Activated CD4-positive, alpha-beta T cell treated with anti-CD3 and anti-CD28 coated beads, Interleukin-2, Interleukin-6, amounts not matched to agents 100 ng/mL and 50 ng/mL, durations not matched to agents 16 hours and 8 hours (primary cell): ENCODE data around the gene VOPP1.

ENCODE experiments used
- DNase-seq: peaks from one replicate; pipeline ENCODE4 v3.0.0-alpha.2; 2020

The VOPP1 gene

DNA sequence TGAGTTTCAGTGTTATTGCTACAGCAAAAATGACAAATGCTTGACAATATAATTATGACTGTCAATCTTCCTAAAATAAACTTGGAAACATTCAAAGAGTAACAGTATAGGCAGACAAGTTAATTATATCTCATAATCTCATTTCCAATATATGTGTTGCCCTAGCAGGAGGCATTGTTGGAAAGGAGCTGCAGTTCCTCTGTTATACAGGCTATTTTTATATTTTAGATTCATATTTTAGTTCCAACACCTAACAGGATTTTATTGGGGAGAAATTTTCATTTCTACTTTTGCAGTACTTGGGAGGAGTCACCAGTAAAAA, 19.3 kb downstream of the VOPP1 start:
- no peak for DNase-seq

DNA sequence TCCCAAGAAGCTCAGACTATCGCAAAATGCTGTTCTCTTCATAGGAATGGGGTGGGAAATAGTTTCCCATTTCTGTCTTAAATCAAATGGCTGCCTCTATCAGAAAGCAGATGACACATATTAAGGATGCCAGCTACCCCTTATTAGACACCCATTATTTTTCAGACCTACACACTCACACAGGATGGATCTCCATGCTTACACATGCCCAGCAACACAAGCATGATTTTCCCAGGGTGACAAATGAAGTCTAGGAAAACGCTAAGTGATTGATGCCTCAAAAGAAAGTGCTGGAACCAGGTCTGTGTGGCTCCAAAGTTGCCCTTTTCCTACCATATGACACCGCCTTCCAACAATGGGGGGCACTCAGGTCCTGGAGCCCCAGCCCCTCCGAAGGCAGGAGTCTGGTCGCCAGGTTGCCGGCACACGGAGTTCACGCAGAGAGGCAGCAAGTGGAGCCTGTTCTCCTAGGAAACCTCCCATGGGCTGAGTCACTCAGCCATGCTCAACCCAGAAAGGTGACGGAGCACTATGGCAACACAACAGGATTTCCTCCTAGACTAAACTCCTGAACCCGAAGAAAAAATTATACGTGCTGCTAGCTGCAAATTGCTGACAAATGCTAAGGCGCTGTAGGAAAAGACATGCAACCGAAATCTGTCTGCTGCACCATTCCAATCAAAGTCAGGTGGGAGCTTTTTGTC, 19.8 kb downstream of the VOPP1 start:
- no peak for DNase-seq

DNA sequence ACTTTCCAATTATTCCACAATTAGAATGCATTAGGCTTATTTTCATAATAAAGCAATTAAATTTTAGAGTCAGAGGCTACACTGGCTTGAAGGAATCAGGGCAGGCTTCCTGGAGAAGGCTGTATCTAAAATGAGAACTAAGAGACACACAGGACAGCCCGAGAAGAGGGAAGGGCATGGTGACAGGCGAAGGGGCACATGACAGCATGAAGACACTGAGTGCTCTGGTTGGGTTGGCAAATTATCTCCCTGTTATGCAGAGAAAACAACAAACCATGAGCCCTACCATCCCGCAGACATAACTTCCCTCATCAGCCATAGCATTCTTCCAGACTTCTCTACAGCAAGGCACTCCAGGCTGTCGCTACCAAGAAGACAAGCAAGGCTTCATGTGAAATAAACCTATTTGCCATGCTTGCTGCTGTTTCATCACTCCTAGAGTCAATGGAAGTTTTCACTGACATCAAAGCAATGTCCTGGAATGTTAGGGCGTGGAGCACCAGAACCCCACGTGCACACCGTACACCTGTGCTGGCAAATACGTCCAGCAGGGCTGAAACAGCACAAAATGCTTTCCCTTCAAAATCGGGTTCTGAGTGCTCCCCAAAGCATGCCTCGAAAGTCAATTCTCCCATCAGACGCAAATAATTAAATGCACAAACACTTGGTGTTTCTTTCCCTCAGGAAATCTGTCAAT, 21.3 kb downstream of the VOPP1 start:
- no peak for DNase-seq

DNA sequence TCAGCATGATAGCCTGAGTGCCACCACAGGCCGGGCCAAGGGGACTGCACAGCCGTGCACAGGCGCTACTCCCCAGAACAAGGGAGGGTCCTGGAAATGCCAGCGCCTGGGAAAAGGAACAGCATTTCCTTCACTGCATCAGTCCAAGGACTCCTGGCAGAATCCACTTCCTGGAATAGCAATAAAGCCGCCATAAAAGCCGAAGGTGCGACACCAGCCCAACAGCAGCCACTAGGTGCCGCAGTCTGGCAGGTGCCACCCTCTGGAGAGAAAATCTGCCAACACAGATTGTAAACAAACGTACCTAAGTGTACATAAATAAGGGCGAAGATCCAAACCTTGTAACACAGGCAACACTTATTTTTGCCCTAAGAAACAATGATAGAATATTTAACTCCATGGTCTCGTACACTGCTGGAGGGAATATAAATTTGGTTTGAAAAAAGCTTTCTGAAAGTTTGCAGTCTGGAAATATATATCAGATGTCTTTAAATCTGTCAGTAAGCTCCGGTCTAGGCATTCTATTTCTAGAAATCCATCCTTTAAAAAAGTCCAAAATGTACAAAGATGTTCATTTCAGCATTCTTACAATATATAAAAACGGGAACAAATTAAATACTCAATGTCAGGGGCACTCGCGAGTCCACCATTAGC, 22.2 kb downstream of the VOPP1 start:
- no peak for DNase-seq

DNA sequence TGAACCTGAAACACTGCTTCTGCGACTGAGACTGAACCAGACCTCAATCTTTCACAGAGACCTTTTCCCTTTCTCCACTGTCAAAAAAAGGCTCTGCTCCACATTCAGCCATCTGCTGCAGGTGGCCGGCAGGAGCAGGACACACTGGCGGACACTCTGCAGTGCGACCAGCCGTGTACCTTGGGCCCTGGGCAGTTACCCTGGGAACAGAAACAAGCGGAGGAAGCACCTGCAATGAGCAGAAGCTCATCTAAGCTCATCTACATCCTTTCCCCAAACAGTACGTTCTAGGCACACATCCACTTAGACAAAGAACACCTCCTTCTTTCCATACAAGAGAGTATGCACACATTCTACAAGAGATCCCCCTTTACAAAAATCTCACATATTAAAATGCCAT, 22.8 kb downstream of the VOPP1 start:
- no peak for DNase-seq

DNA sequence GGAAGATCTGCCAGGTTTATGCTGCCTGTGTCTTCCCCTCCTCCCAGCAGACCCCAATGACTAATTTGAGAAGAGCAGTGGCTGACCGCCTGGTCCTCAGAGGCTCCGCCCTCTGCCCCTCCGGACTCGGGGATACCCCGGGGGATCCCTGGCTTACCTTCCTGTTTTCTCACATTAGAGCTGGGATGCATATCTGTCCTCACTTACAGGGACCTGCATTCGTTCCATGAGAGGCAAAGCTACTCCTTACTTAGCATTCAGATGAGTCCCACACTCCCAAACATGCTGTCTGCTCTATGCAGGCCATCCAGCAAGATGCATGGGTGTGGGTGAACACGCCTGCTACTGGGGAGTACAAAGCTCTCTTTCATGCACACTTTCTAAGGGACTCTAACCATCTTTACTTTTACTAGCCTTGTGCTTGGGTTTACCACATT, 24.0 kb downstream of the VOPP1 start:
- DNase-seq = no peak

DNA sequence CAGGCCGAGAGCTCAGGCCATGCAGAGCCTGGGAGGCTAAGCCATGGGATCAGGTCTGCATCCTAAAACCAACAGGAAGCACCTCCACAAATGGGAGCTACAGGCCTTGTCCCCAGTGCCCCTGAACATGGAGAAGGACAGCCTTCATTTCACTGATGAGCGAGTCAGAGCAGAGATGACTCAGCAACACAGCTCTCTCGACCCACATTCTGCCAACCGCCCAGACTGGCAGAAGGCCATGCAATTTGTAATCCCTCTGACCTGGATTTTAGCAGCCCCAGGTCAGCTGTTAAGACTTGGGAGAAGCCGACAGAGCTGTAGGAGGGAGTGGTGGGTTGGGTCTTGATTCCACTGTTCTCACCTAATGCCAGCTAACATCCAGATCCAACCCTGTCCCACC, 25.5 kb downstream of the VOPP1 start:
- DNase-seq = peak; percentile 79

DNA sequence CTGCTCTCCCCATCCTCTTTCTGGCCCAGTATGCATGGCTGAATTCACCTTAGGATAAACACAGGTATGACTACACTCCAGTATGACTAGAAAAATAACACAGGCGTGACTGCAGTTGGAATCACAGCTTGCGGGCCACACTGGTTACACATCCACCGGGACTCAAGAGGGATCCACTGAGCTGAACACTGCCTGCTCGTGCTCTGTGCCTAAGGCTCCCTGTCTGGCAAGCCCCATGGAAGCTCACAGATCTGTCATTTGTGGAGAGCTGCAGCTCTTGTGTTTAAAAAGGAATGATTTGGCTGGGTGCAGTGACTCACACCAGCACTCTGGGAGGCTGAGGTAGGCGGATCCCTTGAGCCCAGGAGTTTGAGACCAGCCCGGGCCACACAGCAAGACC, 26.8 kb downstream of the VOPP1 start:
- no peak for DNase-seq

DNA sequence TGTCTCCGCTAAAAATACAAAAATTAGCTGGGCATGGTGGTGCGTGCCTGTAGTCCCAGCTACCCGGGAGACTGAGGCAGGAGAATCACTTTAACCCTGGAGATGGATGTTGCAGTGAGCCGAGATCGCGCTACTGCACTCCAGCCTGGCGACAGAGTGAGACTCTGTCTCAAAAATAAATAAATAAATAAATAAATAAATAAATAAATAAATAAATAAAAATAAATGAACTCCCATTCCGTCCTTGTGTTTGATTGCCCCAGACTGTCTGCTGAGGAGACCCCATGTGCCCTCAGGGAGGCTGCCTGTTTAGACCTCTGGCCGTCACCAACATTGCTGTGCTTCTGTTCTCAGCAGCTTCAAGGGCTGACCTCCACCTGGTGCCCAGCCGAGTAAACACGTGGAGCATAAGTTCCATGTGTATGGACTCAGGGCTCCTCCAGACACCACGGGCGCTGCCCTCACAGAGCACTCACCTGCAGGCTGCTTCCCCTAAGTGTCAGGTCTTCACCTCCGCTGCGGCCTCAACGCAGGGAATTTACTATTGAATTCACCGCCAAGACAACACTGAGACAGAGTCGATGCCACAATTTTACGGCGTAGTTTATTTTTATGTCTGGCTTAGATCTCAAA, 32.0 kb downstream of the VOPP1 start:
- no peak for DNase-seq

DNA sequence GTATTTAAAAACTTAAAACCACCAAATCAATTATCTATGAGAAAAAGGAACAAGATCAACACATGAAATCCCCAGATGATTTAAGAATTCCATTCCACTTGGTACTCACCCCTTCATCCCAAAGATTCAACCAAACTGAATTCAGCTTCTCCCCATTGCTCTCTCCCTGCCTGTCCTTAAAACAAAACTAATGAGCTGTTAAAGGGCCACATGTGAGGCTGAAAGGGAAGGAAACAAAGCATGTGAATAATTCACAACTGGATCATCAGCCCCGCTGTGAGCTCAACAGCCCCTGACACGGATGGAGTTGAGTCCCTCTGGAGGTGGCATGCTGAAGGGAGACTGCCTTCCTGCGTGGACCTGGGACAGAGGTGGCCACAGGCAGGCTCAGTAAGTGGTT, 32.9 kb downstream of the VOPP1 start:
- DNase-seq = no peak

DNA sequence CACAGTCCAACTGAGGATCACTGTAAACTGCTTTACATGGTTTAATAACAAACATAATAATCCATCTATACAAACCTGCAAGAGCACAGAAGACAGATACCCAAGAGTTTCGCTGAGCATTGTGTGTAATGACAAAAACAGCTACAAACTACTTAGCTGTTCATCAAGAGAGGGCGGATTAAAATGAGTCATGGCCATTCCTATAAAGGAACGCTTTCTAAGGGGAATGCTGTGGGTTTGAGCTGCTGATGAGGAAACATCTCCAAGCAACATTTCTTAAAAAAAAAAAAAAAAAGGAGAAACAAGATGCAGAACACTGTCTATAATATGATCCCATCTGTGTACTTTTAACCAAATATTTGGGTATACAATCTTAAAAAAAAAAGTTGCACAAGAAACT, 33.8 kb downstream of the VOPP1 start:
- DNase-seq = no peak

DNA sequence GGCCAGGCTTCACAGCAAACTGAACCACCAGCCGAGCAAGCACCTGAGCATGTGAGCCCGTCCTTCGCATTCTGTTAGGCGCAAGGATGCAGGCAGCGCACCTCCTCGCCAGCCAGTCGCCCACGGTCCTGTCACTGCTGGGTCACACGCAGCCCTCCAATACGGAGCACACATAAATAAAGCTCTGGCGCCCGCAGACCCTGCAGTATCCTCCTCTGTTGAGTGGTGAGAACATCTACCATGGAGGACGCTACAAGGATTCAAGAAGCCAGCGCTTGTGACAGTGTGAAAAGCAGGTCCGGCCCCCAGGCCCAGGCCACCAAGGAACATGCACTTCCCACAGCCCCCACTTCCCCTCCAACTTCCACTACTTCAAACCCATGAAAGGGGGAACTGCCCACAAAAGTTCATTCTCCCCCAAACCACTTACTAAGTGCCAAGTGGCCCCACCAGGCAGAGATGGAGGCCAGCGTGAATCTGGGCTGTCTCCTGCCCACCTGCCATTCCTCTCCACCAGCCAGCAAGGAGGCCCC, 34.8 kb downstream of the VOPP1 start:
- DNase-seq = no peak

DNA sequence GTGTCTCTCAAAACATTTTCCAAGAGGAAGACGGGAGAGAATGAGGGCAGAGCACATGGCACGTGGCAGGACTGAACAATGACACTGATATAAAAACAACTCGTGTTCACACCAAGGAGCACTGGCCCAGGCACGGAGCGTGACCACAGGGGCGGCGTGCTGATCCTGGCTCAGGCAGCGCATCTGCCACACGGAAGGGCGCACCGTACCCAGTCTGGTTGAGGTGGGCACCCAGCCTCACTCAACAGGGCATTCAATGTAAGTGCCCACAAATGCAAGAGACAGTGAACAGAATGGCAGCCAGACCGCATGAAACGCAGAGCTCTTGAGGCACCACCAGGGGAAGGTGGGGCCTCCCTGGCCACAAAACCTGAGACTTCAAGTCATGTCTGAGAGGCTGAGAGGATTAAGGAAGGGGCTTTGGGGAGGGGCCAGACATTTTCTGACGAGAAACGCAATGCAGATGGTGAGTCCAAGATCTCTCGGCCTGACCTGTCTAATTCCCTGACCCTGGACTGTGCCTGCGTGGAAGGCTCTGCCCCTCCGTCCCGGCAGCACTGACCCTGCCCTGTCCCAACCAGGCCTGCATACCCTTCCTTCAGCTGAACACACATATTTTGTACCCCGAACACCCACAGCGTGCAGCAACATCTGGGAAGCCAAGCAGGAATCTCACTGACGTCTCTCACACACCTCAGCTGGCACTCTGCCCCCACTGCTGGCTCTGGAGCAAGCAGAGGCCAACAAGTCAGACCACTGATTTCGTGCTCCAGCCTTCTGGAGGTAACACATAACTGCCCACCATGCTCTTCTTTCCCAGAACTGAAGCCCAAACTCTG, 35.5 kb downstream of the VOPP1 start:
- DNase-seq = no peak

DNA sequence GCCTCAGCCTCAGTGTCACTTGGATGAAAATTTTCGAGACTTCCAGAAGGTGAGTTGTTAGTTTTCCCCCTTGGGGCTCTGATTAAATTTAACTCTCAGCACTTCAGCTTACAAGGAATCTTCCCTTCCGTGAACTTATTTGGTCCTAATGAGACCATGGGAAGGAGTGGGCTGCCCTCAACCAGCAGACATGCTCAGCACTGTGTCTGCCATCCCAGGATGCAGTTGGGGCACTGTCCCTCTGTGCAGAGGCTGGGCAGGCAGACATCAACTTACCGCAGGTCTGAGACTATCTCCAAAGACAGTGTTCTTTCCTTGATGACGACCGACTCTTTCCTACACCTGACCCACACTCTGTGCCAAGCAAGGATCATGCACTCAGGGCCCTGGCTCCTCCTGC, 36.7 kb downstream of the VOPP1 start:
- no peak for DNase-seq

DNA sequence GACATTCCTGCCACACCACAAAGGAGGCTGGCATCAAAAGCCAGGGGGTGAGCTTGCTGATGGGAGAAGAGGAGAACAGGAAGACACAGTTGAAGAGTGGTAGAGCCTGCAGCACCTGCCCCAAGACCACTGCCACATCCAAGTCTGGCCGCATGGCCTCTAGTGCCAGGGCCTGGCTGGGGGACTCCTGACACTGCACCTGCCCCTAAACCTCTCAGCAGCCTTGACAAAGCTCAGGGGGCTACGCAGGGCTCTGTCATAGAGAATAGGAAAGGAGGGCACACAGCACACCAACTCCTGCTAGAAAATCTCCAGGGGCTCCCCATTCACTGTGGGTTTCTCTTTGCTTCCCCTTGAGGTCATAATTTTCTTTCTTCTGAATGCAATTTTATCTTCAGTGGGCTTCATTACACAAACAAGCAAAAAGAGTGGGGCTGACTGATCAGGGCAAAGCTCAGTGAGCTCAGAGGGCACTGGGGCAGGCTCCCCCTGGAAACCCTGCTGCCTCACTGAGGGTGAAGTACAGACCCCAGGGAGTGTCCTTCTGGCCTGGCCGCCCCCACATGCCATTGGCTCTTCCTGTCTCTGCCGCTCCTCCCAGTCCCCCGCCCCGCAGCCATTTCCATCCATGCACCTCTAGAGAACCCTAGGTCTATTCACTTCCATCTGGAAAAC, 37.2 kb downstream of the VOPP1 start:
- DNase-seq = no peak

DNA sequence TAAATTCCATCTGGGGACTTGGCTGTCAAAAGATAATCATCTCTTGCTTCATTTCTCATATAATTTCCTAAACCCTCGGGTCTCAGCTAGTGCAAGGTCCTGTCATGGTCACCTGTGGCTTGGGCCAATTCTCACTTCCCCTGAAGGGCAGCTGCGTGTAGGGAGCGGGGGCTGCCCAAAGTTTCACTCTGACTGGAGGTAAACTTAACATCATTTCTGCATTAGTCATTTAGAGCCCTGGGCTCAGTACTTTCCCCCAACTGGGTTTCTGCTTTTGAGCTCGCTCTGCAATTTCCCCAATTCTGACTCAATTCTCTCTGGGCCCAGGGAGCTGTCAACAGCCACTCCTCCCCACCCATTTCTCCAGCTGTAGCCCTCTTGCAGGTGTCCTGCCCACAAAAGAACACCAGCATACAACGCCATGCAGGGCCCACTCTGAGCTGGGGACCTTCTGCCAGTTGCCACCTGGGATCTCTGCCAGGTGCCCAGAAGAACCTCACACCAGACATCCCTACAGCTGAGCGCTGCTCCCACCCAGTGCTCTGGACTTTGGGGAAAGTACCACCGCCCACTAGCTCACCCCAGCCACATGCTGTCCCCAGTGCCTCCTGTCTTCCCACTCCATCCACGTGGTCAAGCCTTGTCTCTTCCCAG, 37.9 kb downstream of the VOPP1 start:
- peak; percentile 97 for DNase-seq

DNA sequence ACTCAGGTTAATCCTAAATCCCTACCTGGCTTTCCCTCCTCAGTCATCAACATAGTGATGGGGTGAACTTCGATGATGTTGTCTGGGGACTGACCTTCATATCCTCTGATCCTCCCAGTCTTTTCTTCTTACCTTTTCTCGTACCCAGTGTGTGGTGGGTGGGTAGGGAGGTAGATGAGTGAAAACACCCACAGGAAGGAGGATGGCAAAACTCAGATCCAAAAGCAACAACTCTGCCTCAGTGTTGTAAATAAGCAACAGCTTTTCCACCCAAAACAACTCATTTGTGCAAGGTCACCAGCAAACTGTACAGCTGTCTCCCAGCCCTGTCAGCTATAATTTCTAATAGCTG, 38.6 kb downstream of the VOPP1 start:
- peak; percentile 66 for DNase-seq

DNA sequence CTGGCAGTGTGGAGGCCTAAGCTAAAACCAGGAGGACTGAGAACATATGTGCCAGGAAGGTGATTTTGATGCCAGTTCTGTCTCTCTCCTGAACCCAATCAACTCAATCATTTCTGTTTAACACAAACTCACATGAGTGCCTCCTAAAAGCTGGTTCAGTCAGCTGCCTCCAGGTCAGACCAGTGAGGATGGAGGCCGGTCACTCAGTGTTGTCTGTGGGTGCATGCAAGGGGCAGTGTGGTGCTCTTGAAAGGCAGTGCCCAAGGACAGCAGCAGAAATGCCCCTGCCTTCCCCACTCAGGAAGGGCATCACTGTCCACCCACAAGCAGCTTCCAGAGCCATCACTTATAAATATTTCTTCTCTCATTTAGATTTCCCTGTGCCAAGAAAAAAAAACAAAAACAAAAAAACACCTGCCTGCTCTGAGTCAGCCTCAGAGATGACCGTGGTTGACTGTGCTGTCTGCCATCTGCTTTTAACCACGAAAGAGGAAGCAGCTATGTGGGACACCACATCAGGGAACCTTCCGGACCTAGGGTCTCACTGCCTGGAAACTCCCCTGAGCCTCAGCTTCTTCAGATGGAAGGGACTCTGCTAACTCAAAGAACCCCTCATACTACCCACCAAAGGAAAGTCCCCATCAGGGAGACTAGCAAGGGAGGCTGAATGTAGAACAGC, 39.1 kb downstream of the VOPP1 start:
- peak; percentile 92 for DNase-seq

DNA sequence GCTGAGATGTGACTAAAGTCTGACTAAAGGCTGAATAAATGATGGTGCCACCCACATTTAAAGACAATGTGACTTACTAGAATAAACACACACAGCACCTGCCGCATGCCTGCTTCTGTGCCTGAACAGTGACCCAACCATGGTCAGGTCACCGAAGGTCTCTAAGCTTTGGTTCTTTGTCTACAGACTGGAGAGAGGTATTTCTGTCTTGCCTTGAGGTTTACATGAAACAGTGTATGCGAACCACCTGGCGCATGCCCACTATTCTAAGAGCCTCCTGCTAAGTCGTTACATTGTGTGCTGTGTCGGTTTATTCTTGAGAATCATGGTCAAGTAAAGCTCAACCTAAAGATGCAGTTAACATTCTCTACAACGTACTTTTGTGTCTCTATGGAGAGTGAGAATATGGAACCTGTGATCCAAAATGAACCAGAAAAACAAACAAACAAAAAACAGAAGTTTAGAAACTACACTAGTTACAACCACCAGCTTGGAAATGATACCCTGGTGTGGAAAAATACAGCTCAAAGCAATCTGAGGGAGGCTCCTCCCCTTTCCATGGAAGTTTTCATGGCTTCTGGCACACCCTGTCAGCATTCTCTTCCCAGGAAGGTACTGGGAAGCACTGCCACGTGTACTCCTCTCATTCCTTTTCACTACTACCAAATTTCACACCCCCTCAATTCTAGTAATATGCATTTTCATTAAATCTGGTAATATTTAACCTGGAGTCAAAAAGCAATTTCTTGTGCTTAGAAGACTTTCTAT, 40.0 kb downstream of the VOPP1 start:
- DNase-seq = no peak

DNA sequence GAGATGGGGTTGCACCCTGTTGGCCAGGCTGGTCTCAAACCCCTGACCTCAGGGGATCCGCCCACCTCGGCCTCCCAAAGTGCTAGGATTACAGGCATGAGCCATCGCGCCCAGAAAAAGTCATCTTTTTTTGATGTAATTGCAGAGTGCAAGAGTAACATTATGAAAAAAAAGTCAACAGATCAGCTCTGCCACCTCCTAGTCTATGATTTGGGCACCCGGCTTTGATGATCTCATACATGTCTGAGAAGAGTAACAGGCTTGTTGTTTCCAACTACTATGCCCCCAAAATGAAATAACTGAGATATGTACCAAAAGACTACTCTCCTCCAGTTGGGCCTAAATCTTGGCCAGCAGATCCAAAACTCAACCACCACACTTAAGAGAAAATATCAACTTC, 40.8 kb downstream of the VOPP1 start:
- DNase-seq = no peak
